GM12878 (cell line): Measurements from ENCODE around the gene ADPRHL1. TPM values are rescaled to one million over a fixed set of nuclear protein-coding genes. Genes with fewer than 3 reads are reported as not detected.

ENCODE experiments used
- ATAC-seq: fragments of 200-7000 bp; cut with Tn5 transposase; 3 replicates; pipeline ENCODE4 v1.9.1; 2020; ENCODE audit warnings: mild to moderate bottlenecking, moderate library complexity
- BruUV-seq: library from RNA; stranded (reverse); fragments of 400-500 nt; replicated peaks from 2 replicates; lab custom pipeline; 2021; lab: Mats Ljungman, UMichigan
- CTCF ChIA-PET: fragments of 300-600 bp; sonication (Branson Sonifier 250); formaldehyde crosslinking; extraction: SDS; loops from one replicate; lab custom pipeline; 2021; ENCODE audit warnings: inconsistent platforms; lab: Yijun Ruan, JAX
- POLR2A ChIA-PET: fragments of 350-600 bp; formaldehyde crosslinking; extraction: SDS; loops from one replicate; lab custom pipeline; 2021; ENCODE audit warnings: inconsistent platforms; lab: Charles Lee
- RAD21 ChIA-PET: fragments of 300-600 bp; sonication (Branson Sonifier 250); formaldehyde crosslinking; loops from one replicate; lab custom pipeline; 2023; ENCODE audit warnings: antibody characterized with exemption; ENCODE audit not compliant: unreplicated experiment; lab: Charles Lee
- SMC1A ChIA-PET: fragments of 300-600 bp; sonication (Branson Sonifier 250); formaldehyde crosslinking; loops from one replicate; lab custom pipeline; 2023; ENCODE audit not compliant: unreplicated experiment, uncharacterized antibody; lab: Charles Lee
- DNase-seq: peaks from one replicate; pipeline ENCODE4 v3.0.0-alpha.2; 2011; ENCODE audit warnings: low read depth, low spot score
- FAIRE-seq: peaks from 3 replicates; lab custom pipeline; 2011; peaks lifted over from hg19 to GRCh38; lab: Jason Lieb, UNC
- H2AFZ ChIP-seq: 2 replicates; pipeline ENCODE4 v1.6.0; 2011; ENCODE audit warnings: low read depth, low read length, control low read depth; ENCODE audit not compliant: control insufficient read depth
- H3K27ac ChIP-seq: 2 replicates; pipeline ENCODE4 v1.5.1; 2011; ENCODE audit warnings: control low read depth; ENCODE audit not compliant: control insufficient read depth, insufficient read depth
- H3K27me3 ChIP-seq, 2 experiments: replicated peaks in 1 of 2; 2 replicates each; pipeline versions ENCODE4 v1.6.0 to v1.6.1; 2011; ENCODE audit warnings: low read length in 1 of 2; ENCODE audit not compliant: control insufficient read depth in 2 of 2, insufficient read depth in 2 of 2
- H3K36me3 ChIP-seq, 2 experiments: 2 replicates each; pipeline ENCODE4 v1.5.1; 2011; ENCODE audit warnings: low read length in 1 of 2; ENCODE audit not compliant: control insufficient read depth in 2 of 2, insufficient read depth in 2 of 2
- H3K4me1 ChIP-seq: 2 replicates; pipeline ENCODE4 v1.6.1; 2011; ENCODE audit warnings: mild to moderate bottlenecking, low read length, moderate library complexity, mixed read lengths; ENCODE audit not compliant: control insufficient read depth, insufficient read depth
- H3K4me2 ChIP-seq: 2 replicates; pipeline ENCODE4 v1.6.0; 2011; ENCODE audit warnings: control low read depth; ENCODE audit not compliant: control insufficient read depth, insufficient read depth
- H3K4me3 ChIP-seq: fragments of 200-600 bp; sonication (generic); 2 replicates; pipeline ENCODE4 v1.5.1; 2016
- H3K79me2 ChIP-seq: 2 replicates; pipeline ENCODE4 v1.6.0; 2011; ENCODE audit warnings: low read length; ENCODE audit not compliant: control insufficient read depth, insufficient read depth
- H3K9ac ChIP-seq: 2 replicates; pipeline ENCODE4 v1.8.0; 2011; ENCODE audit warnings: low read length, control low read depth, mixed read lengths; ENCODE audit not compliant: control insufficient read depth, insufficient read depth
- H3K9me3 ChIP-seq: replicated peaks from 3 replicates; pipeline ENCODE4 v1.5.1; 2011; ENCODE audit warnings: mild to moderate bottlenecking, low read length; ENCODE audit not compliant: control insufficient read depth, insufficient read depth
- H4K20me1 ChIP-seq: 2 replicates; pipeline ENCODE4 v1.6.0; 2011; ENCODE audit not compliant: control insufficient read depth, insufficient read depth
- BCL11A ChIP-seq: IDR thresholded peaks from 2 replicates; pipeline ENCODE4 v1.6.1; 2011; ENCODE audit warnings: low read depth, low read length
- BCL3 ChIP-seq: IDR thresholded peaks from 2 replicates; pipeline ENCODE4 v1.6.1; 2011; ENCODE audit warnings: borderline replicate concordance, low read depth, mild to moderate bottlenecking, moderate library complexity, low read length; ENCODE audit not compliant: insufficient read depth, poor library complexity, severe bottlenecking
- CBX3 ChIP-seq: fragments of 200-600 bp; sonication (generic); IDR thresholded peaks from 2 replicates; pipeline ENCODE4 v1.6.1; 2016; ENCODE audit warnings: low read depth, borderline replicate concordance
- CEBPB ChIP-seq, 2 experiments: fragments of 150-350 bp in 1 of 2; IDR thresholded peaks; 2 replicates each; pipeline ENCODE4 v1.6.1; 2012 to 2014; ENCODE audit warnings: low read depth in 2 of 2, low read length in 2 of 2, borderline replicate concordance in 1 of 2, inconsistent platforms in 1 of 2
- EGR1 ChIP-seq, 2 experiments: IDR thresholded peaks; 1 replicate in 1 of 2; 2 replicates in 1 of 2; pipeline ENCODE4 v1.6.1; 2011 to 2012; ENCODE audit warnings: low read depth in 2 of 2, low read length in 2 of 2, borderline replicate concordance in 1 of 2, mild to moderate bottlenecking in 1 of 2, moderate library complexity in 1 of 2
- MYB ChIP-seq: fragments of 150-350 bp; IDR thresholded peaks from 2 replicates; pipeline ENCODE4 v1.6.1; 2014; ENCODE audit warnings: mild to moderate bottlenecking, low read depth, low read length, borderline replicate concordance
- POLR2AphosphoS2 ChIP-seq: IDR thresholded peaks from 2 replicates; pipeline ENCODE4 v1.6.1; 2011; ENCODE audit warnings: low read depth, mild to moderate bottlenecking, low read length, improper control_type of control experiment, moderate library complexity
- SIX5 ChIP-seq: IDR thresholded peaks from 2 replicates; pipeline ENCODE4 v1.6.1; 2011; ENCODE audit warnings: mild to moderate bottlenecking, low read depth, low read length, moderate library complexity; ENCODE audit not compliant: severe bottlenecking
- STAT3 ChIP-seq: IDR thresholded peaks from 2 replicates; pipeline ENCODE4 v1.6.1; 2011; ENCODE audit warnings: low read depth, low read length, improper control_type of control experiment
- ZSCAN29 ChIP-seq: fragments of 450-650 bp; IDR thresholded peaks from 2 replicates; pipeline ENCODE4 v1.6.1; 2017; ENCODE audit warnings: mild to moderate bottlenecking, moderate library complexity
- WGBS: methylation state at CpG from one replicate; pipeline ENCODE4 v1.1.6; 2016; ENCODE audit warnings: low lambda C conversion rate; ENCODE audit not compliant: insufficient replicate concordance, insufficient coverage; ENCODE audit errors: missing lambda C conversion rate; 5-methylcytosine and 5-hydroxymethylcytosine counted together
- in situ Hi-C: fragments of 300-500 bp; cut with MboI; formaldehyde crosslinking; loops from 9 replicates; pipeline ENCODE4 v1.14.3; 2018; ENCODE audit warnings: mixed read lengths
- intact Hi-C: fragments of 100-400 bp; cut with micrococcal nuclease; formaldehyde crosslinking; loops from one replicate; pipeline ENCODE4 v1.14.2; 2022; ENCODE audit not compliant: unreplicated experiment
- polyA plus RNA-seq, 11 experiments: library from polyadenylated mRNA; depleted of rRNA in 4 of 11; unstranded in 6 of 11; stranded (reverse) in 5 of 11; fragments of >200 nt; fragmentation: Nextera tagmentation in 4 of 11; fragmentation: Illumina TruSeq in 1 of 11; extraction: Ambion mirVana in 4 of 11; extraction: Trizol in 1 of 11; gene quantifications; 1 replicate in 1 of 11; 2 replicates in 10 of 11; pipeline versions ENCODE4 v1.2.1 to v1.2.3, GENCODE V29; 2011 to 2016; ENCODE audit warnings: inconsistent platforms in 2 of 11, missing spikeins in 2 of 11, low read depth in 1 of 11
- total RNA-seq, 4 experiments: library from RNA; depleted of rRNA in 3 of 4; stranded (reverse); fragments of >200 nt in 3 of 4; fragmentation: Illumina TruSeq in 1 of 4; extraction: Trizol in 1 of 4; gene quantifications; 2 replicates each; pipeline versions ENCODE4 v1.2.1 to v1.2.3, GENCODE V29; 2013 to 2021
- TF ChIP-seq, protein P1 (sequence below): IDR thresholded peaks from 2 replicates; pipeline ENCODE4 v1.6.1; 2011; ENCODE audit warnings: low read depth, mild to moderate bottlenecking, low read length, moderate library complexity, borderline replicate concordance; ENCODE audit errors: extremely low read depth
- TF ChIP-seq, protein P2 (sequence below): IDR thresholded peaks from 2 replicates; pipeline ENCODE4 v1.6.1; 2011; ENCODE audit warnings: mild to moderate bottlenecking, low read depth, low read length, moderate library complexity; ENCODE audit not compliant: insufficient replicate concordance

ADPRHL1 gene
- total and polyA plus RNA-seq, 10 of the 15 experiments (the other 5 are each of a cell fraction or from before 2014, with no cell fraction given) = 0.05 to 1.9 (median 1.0) TPM

DNA sequence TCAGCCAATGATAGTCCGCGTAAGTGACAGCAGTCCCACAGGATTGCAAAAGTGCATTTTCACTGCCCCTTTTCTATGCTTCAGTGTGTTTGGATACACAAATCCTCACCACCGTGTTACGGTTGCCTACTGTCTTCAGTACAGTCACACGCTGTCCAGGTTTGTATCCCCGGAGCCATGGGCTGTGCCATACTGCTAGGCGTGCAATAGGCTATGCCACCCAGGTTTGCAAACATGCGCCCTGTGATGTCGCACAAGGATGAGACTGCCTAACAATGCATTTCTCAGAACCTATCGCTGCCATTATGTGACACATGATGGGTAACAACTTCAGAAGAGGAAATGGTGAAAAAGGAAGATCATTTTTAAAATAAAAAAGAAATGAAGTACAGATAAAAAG lies 16.8 kb upstream of the ADPRHL1 start:
- no peaks in the 10 kb centered on the region for H3K9me3 ChIP-seq
- no peaks in the 10 kb centered on the region for H3K79me2 ChIP-seq
- no peak overlapping the region for H2AFZ ChIP-seq
- ChIA-PET SMC1A (no interaction called here), CTCF (no interaction called here), POLR2A (no interaction called here), RAD21 (no interaction called here)
- H3K4me2 ChIP-seq = no peak overlapping the region
- H3K4me3 ChIP-seq = no peak overlapping the region
- no peak for FAIRE-seq
- no peaks in the 10 kb centered on the region for H4K20me1 ChIP-seq
- H3K27me3 ChIP-seq = no peaks in the 10 kb centered on the region
- no peak for ATAC-seq
- DNase-seq = no peak
- TF ChIP-seq BCL3 = peak; percentile 88
- no peak for TF ChIP-seq CEBPB (IDR thresholded peaks at IDR 0.05; ENCODE audit: borderline replicate concordance in 1 of 2, low read depth in 2 of 2, low read length in 2 of 2)
- WGBS = over 99% methylated on average over 10 of the region's 10 CpGs
- H3K27ac ChIP-seq = no peak overlapping the region
- H3K36me3 ChIP-seq = peaks cover 0 to 11% of the 10 kb centered on the region in 2 experiments
- in situ Hi-C loops (no loop called here), intact Hi-C loops (no loop called here)
- H3K9ac ChIP-seq = no peak overlapping the region
- no peaks in the 10 kb centered on the region for H3K4me1 ChIP-seq
- no TSS peak for BruUV-seq

GRCh38 chr13:113469582-113469981 lies 16.3 kb upstream of the ADPRHL1 start:
- Histone ChIP-seq H4K20me1 (no peaks in the 10 kb centered on the region), H2AFZ (no peak overlapping the region), H3K79me2 (no peaks in the 10 kb centered on the region), H3K4me1 (no peaks in the 10 kb centered on the region), H3K9me3 (no peaks in the 10 kb centered on the region), H3K4me2 (no peak overlapping the region), H3K36me3 (peaks cover 0 to 10% of the 10 kb centered on the region in 2 experiments), H3K27me3 (no peaks in the 10 kb centered on the region), H3K27ac (no peak overlapping the region), H3K4me3 (no peak overlapping the region), H3K9ac (no peak overlapping the region)
- ChIA-PET RAD21 (no interaction called here), SMC1A (no interaction called here), CTCF (no interaction called here), POLR2A (no interaction called here)
- WGBS = 98% methylated on average over 7 of the region's 7 CpGs
- no peak for DNase-seq
- intact Hi-C loops (no loop called here), in situ Hi-C loops (no loop called here)
- ATAC-seq = no peak
- no TSS peak for BruUV-seq
- no peak for FAIRE-seq
- TF ChIP-seq BCL11A (no peak), ZSCAN29 (no peak), EGR1 (IDR thresholded peaks at IDR 0.05; ENCODE audit: borderline replicate concordance in 1 of 2, low read depth in 2 of 2, low read length in 2 of 2) (no peak), CBX3 (no peak), SIX5 (no peak), POLR2AphosphoS2 (no peak), MYB (no peak), STAT3 (no peak)
- TF ChIP-seq, protein P1, sequence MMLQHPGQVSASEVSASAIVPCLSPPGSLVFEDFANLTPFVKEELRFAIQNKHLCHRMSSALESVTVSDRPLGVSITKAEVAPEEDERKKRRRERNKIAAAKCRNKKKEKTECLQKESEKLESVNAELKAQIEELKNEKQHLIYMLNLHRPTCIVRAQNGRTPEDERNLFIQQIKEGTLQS = no peak
- TF ChIP-seq, protein P2, sequence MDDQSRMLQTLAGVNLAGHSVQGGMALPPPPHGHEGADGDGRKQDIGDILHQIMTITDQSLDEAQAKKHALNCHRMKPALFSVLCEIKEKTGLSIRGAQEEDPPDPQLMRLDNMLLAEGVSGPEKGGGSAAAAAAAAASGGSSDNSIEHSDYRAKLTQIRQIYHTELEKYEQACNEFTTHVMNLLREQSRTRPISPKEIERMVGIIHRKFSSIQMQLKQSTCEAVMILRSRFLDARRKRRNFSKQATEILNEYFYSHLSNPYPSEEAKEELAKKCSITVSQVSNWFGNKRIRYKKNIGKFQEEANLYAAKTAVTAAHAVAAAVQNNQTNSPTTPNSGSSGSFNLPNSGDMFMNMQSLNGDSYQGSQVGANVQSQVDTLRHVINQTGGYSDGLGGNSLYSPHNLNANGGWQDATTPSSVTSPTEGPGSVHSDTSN = no peak
